Stimulated activated CD4-positive, alpha-beta T cell treated with anti-CD3 and anti-CD28 coated beads, Interleukin-1b, Interleukin-23, amount 100 ng/mL, for 24 hours (primary cell): Measurements from ENCODE around the gene SLC4A2.

Experiments
- DNase-seq, 4 experiments: peaks; one replicate each; pipeline ENCODE4 v3.0.0-alpha.2; 2020; ENCODE audit warnings: low read depth in 4 of 4, low spot score in 1 of 4

Gene SLC4A2

DNA sequence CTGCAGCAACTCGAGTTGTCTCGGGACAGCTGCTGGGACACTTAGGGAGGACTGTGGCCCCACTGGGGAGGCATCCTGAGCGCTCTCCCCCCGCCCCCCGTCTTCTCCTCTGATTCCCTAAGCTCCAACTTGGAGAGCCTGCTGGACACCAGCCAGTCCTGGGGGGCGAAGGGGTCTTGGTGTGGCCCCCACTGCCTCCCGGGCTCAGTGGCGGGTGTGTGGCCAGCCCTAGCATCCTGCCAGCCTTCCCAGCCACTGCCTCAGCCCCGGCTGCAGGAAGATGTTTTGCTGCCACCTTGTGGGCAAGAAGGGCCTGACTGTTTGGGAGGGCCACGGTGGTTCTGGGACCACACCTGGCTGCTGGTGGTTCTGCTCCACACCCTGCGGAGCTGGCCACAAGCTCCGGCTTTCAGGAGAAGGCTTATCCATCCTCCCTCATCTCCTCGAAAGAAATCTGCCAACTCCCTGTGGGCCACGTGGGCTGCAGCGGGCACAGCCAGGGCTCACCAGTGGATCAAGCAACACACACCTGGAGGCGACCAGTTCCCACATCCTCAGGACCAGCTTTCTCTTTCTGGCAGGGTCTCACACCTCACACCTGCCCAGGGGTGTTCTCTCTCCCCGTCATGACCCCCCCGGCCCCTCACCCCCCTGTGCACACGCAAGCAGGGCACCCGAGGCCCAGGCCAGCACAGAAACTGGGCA is 51.7 kb downstream of the SLC4A2 start:
- DNase-seq: peak; percentile 56 to 59 (median 58)

DNA sequence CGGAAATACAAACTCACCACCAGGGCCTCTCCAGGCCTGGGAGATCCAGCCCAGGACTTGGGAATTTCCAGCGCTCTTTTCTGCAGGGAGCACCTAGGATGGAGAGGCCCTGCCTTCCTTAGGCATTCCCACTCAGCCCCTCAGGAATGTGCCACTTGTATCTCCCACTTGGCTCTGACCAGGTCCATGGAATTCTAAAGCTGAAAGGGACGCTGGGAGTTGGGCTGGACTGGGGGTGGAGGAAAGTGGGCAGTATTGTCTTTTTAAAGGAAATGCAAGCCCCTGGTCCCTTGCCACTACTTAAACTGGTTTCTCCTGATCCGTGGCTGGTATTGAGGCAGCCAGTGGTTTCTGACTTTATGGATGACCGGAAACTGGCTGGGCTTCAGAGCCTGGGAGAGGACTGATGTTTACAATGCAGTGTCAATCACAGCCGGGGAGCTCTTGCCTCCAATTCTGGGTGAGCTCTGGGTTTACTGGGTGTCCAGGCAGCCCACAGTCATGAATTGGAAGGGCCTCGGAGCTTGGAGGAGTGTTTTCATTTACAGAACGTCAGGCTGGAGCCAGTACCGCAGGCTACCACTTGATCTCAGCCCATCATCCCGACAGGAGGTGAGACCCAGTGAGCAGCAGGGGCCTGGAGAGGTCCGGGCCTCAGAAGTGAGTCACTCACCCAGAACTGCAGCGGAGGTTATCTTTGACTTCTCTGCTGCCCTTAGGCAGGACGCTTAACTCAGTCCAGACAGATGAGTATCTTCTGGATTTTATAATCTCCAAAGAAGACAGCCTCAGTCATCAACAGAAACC is 54.2 kb downstream of the SLC4A2 start:
- no peak for DNase-seq

DNA sequence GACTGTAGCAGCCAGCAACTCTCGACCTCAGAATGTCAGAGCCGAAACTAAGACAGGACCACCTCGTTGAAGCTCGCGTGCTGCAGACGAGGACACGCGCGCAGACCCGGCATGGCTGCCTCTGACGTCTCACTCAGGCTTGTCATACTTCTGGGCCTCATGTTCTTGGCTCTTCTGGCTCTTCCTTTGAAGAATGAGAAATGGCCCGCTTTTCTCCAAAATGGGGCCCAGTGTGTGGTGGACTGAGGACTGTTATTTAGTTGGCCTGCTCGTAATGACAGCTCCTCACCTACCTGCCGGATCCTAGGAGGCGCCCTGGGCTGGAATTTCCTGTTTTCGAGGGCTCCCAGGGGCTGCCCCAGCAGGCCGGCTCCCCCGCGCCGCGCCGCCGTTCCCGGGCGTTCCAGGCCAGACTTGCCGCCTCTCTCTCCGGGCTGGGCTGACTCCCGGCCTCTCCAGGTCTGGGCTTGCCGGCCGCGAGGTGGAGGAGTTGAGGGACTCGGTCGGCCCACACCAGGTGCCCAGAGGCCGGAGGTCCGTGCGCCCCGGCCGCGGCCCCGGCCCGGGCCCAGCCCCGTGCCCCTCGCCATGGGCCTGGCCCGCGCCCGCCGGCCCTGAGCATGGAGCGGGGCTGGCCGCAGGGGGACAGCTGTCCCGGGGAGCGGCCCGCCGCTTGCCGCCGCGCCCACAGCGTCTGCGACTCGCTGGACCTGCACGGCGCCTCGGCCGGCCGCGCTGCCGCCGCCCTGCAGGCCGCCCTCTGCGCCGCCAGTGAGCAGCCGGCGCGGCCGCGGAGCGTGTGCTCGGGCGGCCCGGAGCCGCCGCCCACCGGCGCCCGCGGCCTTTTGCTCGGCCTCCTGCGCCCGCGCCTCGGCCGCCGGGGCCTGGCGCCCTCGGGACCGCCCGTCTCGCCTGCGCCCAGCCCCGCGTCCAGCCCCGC is 55.0 kb downstream of the SLC4A2 start:
- DNase-seq: no peak

DNA sequence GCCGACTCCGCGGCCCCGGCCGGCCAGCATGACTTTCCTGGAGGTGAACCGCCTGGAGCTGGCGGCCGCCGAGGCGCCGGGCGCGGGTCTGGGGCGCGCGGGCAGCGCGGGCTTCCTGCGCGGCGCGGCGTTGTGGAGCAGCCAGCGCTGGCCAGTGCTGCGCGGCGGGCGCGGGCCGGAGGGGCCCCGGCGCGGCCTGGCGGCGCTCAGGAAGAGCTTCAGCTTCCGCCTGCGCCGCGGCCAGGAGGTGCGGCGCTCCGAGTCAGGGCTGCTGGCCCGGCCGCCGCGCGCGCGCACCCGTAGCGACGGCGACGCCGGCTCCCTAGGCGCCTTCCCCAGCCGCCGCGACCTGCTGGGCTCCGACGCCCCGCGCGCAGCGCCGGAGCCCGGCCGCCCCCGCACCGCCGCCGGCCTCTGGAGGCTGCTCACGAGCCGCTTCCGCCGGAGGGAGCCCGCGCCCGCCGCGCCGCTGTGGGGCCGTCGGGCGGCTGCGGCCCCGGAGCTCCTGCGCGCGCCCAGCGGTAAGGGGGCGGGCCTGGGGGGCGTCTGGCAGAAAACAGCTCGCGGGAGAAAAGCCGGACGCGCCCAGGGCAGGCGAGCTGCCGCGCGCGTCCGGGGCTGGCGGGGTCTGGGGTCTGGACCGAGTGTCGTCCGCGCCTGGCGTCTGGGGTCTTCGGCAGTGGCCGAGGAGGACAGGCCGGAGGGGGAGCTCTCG is 55.9 kb downstream of the SLC4A2 start:
- peak in 3 of 4 experiments; percentile 15 to 35 (median 25) for DNase-seq

DNA sequence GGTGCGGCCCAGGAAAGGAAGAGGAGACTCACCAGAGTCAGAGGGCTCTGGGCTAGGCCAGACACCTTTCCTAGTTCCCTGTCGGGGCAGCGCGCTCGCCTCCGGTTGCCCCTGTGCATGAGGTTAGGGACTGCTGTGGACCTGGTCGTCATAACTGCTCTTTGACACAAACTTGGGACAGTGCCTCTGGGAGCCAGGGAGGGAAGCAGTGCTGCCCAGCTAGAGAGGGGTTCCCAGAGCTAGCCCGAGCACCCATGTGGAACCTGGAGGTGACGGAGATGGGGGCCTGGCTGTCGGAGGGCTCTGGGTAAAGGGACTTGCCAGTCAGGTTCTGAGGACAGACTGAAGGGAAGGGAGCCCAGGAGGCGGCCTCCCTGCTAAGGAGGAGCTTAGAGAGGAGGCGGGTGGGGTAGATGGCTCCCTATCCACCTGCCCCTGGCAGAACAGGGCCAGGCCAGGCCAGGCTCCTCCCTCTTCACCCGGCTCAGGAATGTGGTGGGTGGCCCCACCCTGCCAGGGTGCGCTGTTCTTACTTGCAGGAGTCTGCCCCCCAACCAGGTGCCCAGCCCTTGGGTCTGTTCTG is 56.5 kb downstream of the SLC4A2 start:
- no peak for DNase-seq

DNA sequence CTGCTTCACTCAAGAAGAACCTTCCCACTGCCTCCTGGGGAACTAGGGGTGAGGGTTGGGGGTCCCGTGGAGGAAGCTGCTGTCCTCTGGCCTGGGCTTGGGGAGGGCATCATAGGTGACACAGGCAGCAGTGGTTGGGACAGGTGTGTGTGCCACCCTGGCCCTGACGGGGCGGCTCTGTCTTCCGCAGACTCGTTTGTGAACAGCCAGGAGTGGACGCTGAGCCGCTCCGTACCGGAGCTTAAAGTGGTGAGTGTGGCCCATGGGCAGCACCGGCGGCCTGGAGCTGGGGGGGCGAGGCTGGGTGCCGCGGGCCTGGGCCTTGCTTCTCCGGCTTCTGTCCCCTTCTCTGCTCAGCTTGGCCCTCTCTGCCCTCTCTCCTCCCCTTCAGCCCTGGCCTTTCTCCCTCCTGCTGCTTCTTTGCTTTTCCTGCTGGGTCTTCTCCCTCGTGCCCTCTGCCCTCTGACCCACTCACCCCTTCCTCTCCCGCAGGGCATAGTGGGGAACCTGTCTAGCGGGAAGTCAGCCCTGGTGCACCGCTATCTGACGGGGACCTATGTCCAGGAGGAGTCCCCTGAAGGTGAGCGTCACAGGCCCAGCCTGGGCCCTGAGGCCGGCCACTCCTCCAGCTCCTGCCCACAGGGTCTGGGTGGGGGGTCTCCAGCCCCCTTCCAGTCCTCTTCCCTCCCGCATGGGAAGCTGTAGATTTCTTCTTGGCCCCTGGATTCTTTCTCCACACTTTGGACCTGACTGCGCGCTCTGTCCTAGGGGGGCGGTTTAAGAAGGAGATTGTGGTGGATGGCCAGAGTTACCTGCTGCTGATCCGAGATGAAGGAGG is 57.4 kb downstream of the SLC4A2 start:
- DNase-seq: no peak

DNA sequence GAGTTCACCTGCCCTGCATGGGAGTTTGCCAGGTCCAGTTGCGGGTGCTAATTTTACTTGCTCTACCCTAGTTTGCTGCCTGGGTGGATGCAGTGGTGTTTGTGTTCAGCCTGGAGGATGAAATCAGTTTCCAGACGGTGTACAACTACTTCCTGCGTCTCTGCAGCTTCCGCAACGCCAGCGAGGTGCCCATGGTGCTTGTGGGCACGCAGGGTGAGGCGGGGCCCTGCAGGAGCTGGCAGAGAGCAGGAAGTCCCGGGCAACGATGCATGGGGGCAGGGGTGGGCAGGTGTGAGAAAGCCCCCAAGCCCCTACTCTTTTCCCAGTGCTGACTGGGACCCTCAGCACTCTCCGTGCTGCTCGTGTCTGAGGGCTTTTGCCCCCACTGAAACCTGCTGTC is 58.2 kb downstream of the SLC4A2 start:
- DNase-seq: no peak

DNA sequence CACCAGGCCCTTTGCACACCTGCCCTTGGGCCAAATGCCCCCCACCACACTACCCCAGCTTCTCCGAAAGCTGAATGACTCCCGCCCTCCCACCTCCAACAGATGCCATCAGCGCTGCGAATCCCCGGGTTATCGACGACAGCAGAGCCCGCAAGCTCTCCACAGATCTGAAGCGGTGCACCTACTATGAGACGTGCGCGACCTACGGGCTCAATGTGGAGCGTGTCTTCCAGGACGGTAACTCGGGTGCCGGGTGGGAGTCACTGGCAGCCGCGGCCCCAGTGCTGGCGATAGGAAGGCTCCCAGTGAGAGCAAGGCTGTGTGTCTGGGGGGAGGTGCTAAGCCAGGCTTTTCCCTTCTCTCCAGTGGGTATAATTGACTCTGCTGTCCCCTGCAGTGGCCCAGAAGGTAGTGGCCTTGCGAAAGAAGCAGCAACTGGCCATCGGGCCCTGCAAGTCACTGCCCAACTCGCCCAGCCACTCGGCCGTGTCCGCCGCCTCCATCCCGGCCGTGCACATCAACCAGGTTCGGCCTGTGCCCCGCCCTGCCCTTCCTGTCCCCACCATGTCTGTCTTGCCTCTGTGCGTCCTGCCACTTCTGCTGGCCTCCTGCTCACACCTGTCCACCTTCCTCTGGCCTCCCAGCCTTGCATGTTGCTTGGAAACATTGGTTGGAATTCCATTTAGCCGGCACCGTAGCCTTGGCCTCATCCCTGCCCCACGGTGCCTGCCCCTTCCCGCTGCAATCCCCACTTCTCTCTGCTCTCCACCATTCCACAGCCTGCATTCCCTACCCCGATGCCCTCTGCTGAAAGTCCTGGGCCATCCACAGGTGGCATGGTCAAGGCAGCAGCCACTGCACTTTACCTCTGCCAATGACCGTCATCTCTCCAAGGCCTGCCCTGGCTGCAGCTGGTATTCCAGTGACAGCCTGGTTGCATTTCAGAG is 59.0 kb downstream of the SLC4A2 start:
- DNase-seq: no peak

DNA sequence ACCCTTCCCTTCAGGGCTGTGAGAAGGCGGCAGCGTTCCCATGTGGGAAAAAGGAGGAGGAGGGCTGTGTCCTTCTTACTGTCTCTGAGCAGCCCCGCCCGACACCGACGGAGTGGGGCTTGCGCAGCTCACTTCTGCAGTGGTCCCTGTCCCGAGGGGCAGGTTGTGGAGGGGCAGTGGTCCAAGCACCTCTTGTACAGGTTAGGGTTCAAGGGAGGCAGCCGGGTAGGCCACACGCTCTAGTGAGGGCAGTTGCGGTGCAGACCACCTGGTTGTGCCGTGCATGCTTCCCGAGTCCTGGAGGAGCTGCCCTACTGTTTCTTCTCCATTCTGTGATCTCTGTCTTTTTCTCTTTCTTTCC is 59.6 kb downstream of the SLC4A2 start:
- no peak for DNase-seq

DNA sequence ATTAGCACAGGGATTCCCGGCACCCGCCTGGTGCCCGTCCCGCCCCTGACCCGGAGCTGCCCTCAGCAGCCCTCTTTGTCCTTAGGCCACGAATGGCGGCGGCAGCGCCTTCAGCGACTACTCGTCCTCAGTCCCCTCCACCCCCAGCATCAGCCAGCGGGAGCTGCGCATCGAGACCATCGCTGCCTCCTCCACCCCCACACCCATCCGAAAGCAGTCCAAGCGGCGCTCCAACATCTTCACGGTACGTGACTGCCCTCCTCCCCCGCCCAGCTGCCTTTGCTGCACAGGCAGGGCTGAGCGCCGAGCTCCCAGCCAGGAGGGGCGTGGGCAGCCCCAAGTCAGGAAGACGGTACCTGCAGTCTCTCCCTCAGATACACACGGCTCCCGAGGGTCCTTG is 60.5 kb downstream of the SLC4A2 start:
- DNase-seq: no peak

DNA sequence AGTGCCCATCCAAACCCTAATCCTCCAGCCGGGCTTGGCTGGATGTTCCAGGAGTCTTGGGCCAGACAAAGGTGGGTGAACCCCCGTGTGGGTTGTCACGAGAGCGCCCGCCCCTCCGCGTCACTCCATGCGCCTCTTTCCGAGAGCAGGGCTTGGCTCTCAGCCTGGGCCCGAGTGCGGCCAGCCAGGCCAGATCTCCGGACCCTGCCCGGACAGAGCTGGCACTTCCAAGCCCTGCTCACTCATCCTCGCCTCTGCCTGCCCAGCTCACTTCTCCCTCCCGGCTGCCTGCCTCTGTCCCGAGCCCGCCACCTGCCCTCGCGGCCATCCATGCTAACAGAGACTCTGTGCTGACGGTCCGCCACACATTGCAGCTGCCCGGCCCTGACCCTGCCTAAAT is 61.5 kb downstream of the SLC4A2 start:
- no peak for DNase-seq

DNA sequence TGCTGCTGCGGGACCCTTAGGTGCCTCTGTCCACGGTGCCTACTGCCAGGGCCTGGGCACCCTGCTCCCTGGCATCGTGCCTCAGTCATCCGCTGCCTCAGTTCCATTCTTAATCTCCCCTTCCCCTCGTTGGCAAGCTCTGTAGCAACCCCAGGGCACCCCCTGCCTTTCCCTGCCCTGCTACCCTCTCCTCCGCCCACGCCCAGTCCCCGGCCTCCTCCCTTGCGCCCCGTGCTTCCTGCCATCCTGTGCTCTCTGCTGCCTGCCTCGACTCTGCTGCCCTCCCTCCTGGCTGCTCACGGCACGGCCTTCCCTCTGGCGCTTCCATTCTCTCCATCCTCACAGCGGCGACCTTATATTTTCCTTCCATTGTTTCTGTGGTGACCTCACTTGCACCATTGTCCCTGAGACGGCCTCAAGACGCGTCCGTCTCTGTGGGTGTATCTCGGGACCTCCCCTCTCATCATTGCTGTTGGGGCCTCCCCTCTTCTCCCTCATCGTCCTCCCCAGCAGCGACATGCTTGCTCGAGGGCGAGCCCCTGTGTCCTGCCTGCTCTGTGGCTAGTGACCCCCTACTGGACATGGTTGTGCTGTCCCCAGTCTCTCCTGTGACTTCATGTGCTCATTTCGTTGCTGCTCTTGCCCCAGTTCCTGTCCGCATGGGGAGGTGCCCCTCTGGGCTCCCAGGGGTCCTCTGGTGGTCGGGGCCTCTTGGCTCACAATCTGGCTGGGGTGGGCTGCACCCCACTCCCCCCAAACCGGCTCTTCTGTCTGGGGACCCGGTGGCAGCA is 62.2 kb downstream of the SLC4A2 start:
- no peak for DNase-seq

DNA sequence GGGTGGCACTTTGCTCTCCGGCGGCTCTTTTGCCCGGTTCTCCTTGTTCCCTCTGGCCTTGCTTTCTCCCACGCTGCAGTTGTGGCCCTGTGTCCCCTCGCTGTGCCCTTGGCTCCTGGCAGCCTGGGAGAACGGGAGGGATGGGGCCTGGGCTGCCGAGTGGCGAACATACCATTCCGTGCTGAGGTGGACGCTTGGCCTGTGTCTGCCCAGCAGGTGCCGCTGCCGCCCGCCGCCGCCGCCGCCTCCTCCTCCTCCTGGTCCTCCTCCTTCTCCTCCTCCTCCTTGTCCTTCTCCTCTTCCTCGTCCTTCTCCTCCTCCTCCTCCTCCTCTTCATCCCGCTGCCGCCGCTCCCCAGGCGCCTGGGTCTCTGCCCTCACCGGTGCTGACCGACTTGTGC is 62.9 kb downstream of the SLC4A2 start:
- no peak for DNase-seq

DNA sequence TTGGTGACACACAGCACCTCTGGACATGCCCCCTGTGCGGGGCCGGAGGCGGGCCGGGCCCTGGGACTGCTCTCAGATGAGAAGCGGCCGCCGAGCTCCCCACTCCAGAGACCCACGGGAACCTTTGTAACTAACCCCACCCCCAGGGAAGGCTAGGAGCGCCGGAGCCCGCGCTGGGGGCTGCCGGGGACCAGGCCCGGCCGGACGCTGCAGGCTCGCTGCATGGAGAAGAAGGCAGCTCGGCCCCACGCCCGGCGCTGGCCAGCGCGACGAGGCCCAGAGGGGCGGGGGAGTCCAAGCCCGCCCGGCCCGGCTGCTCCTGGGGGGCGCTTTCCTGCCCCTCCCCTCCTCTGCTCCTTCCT is 63.4 kb downstream of the SLC4A2 start:
- DNase-seq: no peak

DNA sequence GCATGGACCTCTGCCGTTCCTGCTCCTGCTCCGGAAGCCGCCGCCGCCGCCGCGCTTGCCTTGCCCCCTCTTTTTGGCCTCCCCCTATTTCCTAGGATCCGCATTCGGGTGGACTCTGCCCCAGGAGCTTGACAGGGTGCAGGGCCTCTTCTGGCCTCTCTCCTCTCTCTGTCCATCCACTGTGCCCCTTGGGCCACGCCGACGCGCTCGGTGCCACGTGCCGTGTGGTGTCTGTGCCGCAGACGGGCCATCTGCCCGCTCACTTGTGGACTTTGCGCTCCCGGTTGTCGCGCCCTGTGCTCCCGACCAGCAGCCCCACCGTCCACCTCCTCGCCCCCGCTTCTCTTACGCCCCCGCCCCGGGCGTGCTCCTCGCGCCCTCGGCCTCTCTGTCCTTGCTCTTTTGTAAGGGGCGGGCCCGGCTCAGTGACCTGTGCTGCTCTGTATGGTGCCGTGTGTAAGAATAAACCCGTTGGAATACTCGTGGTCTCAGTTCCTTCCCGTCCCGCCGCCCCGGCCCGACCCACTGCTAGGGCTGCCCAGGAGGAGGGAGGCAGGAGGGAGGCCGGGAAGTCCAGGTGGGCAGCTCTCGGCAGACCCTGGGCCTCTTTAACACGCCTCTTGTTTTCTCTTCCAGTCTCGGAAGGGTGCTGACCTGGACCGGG is 63.9 kb downstream of the SLC4A2 start:
- DNase-seq: no peak

DNA sequence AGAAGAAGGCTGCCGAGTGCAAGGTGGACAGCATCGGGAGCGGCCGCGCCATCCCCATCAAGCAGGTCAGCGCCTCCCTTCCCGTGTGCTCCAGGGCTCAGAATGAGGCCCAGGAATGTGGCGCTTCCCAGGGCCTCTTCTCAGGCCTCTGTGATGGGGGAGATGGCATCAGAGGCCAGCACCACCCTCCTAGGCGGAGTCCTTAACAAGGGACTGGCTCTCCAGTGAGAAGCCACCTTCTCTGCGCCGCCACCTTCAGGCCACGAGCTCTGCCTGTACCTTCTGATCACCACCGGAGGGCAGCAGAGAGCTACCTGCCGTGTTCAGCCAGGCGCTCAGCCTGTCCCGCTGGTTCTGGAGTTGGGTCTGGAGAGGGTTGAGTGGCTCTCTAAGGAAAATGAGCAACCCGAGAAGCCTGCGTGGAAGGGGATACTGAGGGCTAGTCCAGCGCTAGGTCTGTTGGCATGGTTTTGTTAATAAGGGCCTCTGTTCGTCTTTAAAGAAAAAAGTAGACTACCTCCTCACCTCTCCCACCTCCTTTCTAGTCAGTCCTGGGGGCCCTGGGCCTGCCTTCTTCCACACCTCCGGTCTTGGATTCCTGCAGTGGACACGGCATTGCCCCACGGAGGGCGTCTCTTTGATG is 64.6 kb downstream of the SLC4A2 start:
- peak; percentile 70 to 88 (median 80) for DNase-seq

DNA sequence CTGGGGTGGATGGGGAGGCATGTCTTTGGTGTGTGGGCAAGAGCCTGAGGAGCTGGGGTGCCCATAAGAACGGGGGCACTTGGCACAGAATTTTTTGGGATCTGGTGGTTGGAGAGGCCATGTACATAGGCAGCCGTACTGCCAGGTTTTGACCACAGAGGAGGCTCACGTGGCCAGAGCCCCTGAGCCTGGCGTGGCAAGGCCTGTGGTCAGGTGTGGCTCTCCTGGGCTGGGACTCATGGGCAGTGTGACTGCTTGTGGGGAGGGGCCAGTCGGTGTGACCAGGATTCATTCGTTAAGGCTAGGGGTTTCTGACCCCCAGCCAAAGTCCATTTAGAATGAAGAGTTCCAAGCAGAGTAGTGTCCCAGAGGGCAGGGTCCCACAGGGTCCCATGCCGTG is 65.1 kb downstream of the SLC4A2 start:
- no peak for DNase-seq
